Sigmoid colon (tissue), 4 donors: ENCODE measurements around the gene WIPF3.

Source experiments
- CTCF ChIP-seq, 4 experiments: fragments of 450-650 bp in 3 of 4; fragments of 200-600 bp in 1 of 4; IDR thresholded peaks; one replicate each; pipeline ENCODE4 v1.5.1; 2016 to 2019; ENCODE audit warnings: antibody characterized with exemption in 4 of 4, mild to moderate bottlenecking in 3 of 4, moderate library complexity in 2 of 4
- EP300 ChIP-seq, 4 donors: sonication (generic); formaldehyde crosslinking; IDR thresholded peaks; one replicate each; pipeline ENCODE4 v1.6.1; 2017; ENCODE audit warnings: antibody characterized with exemption in 4 of 4
- POLR2A ChIP-seq, 2 donors: fragments of 450-650 bp; IDR thresholded peaks; one replicate each; pipeline ENCODE4 v1.6.1; 2016; ENCODE audit warnings: antibody characterized with exemption in 2 of 2, mild to moderate bottlenecking in 2 of 2, moderate library complexity in 2 of 2
- POLR2AphosphoS5 ChIP-seq, 4 donors: sonication (generic); formaldehyde crosslinking; IDR thresholded peaks; one replicate each; pipeline ENCODE4 v1.6.1; 2017; ENCODE audit warnings: antibody characterized with exemption in 4 of 4

- TF ChIP-seq CTCF (IDR thresholded peaks at IDR 0.05) (no peak), EP300 (IDR thresholded peaks at IDR 0.05) (no peak), POLR2A (IDR thresholded peaks at IDR 0.05) (no peak), POLR2AphosphoS5 (IDR thresholded peaks at IDR 0.05) (no peak)
These were observed 65.6 kb downstream of the WIPF3 start for GRCh38 chr7:29871787-29872398.
